GM03348 (cell line): ENCODE data around the gene CYP46A1.
"Not testable (repeated sequence)": the region's sequence is repeated elsewhere in the genome, so short reads cannot be mapped to it uniquely, and the experiment has no call there.

Source experiments
- DNase-seq: peaks from one replicate; pipeline ENCODE4 v3.0.0; 2012; ENCODE audit warnings: low spot score

Gene CYP46A1

DNA sequence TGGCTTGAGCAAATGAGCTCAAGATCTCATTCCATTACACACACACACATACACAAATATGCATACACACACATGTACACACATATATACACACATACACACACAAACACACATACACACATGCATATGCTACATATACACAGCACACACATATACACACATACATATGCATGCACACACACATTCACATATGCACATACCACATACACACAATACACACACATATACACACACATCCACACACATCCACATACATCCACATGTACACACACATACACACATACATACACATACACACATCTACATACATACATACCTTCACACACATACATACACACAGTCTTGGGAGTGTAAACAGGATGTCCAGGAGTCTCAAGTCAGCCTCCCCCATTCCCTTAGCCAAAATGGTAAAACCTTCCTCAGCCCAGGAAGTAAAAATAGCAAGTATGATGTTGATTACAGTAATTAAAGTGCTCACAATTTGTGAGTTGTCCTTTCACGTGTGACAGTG is 26.4 kb upstream of the CYP46A1 start:
- no peak for DNase-seq

DNA sequence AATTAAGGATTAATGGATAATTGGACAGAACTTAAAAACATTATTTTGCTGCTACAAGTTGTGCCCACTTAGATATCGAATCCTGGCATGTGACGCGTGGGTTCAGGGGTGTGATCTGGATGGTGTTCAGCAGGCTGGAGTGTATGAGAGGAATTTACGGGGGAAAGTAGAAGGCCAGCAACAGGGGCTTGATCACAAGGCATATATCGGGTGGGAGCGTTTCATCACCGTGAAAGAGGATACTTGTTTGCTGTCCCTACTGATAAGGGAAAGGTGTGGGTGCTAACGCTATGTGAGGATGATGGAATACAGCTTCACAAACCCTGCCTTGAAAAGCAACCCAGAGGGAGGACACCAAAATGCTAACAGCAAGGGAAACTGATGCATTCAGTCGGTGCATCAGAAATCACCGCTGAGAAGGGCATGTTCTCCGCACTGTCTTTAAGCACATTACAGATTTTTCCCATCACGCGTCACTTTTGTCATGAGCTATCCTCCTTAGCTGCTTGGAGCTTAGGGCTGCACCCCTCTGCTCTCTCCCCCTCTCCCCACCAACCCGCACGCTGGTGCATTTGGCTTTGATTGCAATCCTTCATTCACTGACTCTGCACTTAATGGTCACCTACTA is 25.8 kb upstream of the CYP46A1 start:
- DNase-seq, result no peak

DNA sequence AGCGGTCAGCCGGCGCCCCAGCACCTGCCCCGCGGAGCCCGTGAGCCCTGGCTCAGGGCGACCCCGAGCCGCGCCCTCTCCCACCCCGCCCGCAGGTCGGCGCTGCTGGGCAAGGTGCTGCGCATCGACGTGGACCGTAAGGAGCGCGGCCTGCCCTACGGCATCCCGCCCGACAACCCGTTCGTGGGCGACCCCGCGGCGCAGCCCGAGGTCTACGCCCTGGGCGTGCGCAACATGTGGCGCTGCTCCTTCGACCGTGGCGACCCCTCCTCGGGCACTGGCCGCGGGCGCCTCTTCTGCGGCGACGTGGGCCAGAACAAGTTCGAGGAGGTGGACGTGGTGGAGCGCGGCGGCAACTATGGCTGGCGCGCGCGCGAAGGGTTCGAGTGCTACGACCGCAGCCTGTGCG is 24.8 kb upstream of the CYP46A1 start:
- DNase-seq, result no peak

DNA sequence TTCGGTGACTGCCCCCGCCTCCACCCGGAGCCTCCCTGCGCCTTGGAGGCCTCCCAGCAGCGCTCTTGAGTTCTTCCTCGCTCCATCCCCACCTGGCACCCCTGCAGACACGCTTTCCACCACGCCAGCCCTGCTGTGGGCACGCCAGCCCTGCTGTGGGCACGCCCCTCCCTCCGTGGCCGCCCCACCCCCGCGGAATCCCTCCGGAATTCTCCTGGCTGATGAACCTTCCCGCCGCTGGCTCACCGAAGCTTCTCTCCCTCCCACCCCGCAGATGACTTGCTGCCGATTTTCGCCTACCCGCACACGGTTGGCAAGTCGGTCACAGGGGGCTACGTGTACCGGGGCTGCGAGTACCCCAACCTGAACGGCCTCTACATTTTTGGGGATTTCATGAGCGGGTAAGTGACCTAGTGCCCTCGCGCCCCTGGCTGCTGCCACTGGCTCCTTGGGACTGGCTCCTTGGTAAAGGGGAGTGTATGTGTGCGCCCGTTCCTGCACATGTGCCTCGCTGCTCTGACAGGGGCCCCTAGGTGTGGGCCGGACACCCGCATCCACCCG is 24.0 kb upstream of the CYP46A1 start:
- no peak for DNase-seq

DNA sequence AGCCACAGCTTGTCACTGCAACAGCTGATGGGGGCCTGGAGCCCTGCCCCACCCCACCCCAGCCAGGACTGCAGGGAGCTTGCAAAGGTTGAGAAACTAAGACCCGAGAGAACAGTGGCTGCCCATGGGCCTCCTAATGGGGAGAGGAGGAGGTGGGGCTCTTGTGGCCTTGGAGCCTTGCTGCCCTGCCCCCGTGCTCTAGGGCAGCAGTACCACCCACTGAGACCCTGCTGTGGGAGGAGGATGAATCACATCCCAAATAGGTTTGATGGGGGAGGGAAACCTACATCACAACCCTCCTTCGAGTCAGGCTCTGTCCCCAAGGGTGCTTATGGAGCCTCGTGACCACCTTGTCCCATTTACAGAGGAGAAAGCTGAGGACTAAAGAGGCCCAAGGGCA is 23.3 kb upstream of the CYP46A1 start:
- DNase-seq, result no peak

DNA sequence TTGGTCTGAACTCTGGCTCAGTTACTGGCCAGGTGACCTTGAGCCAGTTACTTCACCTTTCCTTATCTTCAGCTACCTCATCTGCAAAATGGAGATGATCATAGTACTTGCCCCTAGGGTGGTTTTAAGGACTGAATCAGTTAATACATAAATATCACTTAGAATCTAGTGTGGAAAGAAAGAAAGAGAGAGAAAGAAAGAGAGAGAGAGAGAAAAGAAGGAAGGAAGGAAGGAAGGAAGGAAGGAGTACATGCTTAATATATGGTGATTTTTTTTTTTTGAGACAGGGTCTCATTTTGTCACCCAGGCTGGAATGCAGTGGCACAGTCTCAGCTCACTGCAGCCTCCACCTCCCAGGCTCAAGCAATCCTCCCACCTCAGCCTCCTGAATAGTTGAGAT is 22.9 kb upstream of the CYP46A1 start:
- DNase-seq, result not testable (repeated sequence)

DNA sequence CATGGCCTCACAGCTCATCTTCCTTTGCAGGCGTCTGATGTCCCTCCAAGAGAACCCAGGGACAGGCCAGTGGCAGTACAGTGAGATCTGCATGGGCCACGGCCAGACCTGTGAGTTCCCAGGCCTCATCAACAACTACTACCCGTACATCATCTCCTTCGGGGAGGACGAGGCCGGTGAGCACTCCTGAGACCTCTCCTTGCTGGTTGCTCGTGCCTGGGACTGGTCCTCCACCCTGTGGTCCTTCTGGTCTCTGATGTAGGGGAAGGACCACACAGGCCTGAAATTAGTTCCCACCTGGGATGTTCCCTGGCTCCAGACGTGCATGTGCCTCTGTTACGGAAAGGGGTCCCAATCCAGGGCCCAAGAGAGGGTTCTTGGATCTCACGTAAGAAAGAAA is 21.3 kb upstream of the CYP46A1 start:
- no peak for DNase-seq

DNA sequence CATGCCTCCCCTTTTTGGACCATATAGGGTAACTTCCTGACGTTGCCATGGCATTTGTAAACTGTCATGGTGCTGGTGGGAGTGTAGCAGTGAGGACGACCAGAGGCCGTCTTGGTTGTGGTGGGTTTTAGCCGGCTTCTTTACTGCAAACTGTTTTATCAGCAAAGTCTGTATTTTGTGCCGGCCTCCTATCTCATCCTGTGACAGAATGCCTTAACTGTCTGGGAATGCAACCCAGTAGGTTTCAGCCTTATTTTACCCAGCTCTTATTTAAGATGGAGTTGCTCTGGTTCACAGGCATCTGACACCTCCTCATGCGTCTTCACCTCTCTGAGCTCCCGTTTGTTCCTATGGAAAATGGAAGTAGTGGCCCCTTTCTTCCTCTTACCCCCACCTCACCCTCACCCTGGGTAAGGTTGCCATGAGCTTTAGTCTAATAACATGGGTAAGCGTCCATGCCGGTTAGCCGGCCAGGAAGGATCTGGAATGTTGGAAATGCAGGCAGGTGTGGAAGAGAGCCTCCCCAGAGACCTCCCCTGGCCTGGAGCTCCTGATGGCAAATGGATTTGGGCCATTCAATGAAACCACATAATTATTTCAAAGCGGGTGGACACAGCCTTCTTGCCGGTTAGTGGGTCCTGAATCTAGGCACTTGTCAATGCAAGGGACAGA is 20.6 kb upstream of the CYP46A1 start:
- no peak for DNase-seq

DNA sequence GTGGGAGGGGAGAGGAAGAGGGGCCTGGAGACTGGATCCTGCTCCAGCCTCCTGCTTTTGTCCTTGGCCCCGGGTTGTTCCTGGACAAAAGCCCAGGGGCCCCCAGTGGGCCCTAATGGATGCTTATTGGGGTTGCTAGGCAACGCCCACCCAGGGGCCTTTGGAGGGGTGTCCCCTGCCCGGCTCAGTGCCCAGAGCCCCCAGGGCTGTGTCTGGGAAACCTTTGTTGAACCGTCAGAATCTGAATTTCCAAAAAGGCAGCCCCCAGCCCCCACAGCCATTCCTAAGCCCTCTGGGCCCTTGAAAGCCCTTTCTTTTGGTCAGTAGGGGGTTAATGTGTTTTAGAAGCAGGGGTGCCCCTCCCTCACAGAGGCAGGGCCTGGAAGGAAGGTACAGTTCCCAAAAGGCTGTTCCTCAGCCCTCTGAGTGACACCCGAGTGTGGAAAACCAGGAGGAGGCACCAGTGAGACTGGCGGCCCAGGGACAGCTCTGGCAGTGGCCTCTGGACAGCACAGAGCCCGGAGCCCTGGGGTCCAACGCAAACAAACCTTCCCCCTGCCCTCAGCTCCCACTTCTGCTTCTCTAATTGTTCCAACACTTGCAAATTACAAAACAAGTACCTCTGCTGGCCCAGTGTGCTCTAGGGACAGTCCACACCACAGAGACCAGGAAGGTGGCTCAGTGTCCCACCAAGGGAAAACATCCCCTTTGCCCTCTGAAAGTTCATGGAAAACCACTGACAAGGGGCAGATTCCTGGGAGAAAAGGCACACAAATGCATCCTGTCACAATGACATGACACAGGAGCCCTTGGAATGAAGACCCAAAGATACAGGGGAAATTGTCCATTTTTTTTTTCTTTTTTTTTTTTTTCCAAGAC is 19.8 kb upstream of the CYP46A1 start:
- no peak for DNase-seq

DNA sequence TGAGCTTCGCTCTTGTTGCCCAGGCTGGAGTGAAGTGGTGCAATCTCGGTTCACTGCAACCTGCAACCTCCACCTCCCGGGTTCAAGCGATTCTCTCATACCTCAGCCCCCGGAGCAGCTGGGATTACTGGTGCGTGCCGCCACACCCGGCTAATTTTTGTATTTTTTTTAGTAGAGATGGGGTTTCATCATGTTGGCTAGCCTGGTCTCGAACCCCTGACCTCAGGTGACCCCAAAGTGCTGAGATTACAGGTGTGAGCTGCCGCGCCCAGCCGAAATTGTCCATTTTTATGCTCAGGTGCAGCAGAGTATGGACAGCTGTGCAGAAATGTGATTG is 19.2 kb upstream of the CYP46A1 start:
- no peak for DNase-seq

DNA sequence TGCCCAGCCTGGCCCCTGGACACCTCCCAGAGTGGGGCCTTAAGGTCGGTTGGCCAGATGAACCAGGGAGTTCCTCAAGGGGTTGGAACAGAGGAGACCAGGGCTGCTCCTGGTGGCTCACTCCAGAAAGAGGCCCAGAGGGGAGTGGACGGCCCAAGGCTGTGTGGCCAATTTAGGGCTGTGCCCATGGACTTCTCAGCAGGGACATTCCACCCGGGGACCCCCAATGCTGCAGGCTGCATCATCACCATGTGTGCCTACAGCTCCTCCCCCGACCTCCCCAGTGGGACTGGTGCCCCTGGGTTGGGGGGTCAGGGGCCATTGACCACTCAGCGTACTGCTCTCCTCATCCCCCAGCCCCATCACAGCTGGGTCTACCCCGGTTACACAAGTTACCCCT is 17.6 kb upstream of the CYP46A1 start:
- no peak for DNase-seq

DNA sequence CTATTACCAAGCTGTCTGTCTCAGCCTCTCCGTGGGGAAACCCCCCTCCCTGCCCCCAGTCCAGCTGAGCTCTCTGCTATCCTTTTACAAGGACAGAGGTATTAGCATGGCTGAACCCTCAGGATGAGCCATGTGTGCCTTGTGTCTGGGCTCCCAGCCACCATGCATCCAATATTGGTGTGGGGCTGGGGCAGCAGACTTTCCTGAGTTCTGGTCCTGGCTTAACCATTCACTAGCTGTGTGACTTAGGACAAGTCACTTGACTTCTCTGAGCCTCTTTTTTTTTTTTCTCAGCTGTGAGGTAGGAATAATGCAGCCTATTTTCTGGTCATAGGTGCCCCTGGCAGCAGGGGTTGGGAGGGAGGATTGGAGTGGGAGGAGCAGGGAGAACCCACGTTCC is 17.1 kb upstream of the CYP46A1 start:
- DNase-seq, result no peak

DNA sequence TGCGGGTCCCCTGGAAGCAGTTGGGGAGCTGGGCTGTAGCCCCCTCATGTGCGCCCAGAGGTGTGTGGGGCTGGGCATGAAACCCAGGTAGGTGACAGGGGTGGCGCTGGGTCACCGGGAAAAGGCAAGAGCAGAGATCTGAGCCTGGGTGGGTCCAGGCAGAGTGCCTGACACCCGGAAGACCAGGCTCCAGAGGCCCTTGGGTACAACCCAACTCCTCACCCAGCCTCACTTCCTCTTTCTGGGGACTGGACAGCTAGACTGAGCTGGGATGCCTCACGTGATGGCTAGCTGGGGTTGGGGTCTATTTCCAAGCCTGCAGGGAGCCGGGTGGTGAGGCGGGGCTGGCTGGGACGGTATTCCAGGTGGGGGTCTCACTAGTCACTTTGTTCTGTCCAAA is 16.3 kb upstream of the CYP46A1 start:
- DNase-seq, result no peak

DNA sequence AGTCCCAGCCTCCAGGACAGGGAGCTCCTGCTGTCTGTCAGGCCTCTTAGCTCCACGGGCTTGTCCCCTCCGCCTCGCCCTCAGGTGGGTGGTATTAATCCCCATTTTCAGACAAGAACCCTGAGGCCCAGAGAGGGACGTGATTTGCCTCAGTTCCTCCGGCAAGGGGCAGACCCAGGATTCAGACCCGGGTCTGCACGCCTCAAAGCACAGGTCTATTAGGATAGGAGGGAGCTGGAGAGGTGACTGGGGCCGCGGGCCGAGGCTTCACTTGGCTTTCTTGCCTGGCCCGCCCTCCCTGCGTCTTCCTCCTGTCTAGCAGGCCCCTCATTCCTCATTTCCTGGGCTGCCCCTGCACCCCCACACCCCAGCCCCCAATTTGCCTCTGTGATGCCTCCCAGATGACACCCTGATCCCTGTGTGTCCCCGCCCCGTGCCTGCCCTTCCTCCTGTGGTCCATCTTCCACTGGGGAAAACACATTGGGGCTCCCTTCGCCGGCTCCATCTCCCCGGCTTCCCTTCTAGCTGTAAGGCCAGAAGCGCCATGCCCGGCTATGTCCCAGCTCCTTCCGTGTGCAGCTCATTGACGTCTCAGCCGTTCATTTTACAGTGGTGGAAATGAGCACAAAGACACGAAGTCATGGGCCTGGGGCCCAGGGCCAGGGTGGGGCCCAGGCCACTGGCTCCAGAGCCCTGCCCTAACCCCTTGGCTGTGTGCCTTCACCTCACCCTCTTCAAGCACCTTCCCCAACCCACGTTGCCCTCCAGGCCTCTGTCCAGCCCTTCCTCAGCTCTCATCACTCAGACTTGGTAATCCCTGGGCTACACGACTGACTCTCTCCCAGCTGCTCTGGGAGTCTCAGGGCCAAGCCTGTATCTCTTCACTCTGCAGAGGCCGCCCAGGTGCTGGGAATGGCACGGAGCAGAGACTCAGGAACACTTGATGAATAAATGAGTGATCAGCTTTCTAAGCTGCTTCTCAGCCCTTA is 15.5 kb upstream of the CYP46A1 start:
- DNase-seq, result no peak

DNA sequence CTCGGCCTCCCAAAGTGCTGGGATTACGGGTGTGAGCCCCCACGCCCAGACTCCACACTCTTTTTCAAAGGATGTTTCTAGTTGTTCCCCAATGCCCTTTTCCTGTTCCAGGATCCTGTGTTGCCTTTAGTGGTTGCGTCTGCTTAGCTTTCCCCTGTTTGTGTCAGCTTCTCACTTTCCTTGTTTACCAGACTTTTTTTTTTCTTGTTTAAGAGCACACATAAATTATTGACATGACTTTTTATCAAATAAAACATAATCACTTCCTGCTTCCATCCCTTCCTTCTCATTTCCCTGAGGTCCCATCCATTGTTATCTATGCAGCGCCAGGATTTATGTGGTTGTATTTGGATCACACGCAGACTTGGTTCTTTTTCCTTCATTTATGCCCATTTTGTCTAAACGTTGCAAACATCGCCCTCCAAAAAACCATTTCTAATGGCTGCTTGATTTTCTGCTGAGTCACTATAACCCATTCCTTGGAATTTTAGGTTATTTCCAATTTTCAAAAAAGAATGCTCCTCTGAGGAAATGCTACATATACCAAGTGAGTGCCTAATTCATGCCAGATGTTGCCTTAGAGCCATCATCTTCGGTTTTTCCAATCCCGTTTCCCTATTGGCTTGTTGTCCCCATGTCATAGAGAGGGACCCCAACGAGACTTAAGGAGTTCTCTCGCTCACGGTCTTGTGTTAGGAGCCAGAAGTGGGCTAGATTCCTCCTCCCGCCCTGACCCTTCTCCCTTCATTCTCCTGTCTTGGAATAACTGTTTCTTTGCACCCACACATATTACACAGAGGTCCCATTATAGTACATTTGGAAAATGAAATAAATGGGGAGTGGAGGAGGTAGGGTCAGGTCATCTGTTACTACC is 13.5 kb upstream of the CYP46A1 start:
- peak; percentile 31 for DNase-seq

DNA sequence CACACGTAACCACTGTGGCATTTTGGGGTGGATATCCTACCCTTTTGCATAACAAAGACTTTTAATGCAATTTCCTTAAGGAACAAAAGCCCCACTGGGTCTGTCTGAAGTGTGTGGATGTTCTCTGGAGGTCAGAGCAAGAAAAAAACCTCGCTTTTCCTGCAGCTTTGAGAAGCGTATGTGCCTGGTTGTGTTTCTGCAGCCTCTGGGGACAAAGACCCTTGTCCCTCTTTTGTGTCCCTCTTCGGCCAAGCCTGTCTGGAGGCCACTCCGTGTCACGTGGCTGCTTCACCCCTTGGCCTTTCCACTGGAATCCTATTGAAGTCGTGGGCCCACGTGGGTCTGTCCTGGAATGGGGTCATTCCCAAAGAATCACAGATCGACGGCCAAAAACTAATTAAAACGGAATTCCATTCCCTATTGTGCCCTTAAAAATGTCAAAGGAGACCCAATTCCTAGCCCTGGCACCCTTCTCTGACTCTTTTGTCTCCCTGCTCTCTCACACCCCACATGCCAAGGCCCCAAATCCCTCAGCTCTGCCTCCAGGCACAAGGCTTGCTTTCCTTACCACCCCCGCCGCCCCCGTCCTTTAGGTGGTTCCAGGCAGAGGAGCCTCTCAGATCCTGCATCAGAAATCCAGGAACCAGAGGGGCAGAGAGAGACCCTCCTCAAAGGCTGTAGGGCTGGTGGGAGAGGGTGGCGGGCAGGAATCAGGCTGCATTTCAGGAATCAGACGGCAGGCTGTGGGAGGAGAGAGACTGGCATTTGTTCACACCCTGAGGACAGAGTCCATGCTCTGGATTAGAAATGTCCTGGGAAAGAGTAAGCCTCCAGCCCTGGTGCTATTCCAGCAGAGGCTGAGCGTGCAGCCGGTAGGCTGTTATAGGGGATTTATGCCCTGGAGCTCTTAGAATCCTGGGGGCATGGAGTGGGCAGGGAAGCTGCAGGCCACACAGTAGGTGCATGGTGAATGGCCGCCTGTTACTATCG is 12.6 kb upstream of the CYP46A1 start:
- DNase-seq, result no peak

DNA sequence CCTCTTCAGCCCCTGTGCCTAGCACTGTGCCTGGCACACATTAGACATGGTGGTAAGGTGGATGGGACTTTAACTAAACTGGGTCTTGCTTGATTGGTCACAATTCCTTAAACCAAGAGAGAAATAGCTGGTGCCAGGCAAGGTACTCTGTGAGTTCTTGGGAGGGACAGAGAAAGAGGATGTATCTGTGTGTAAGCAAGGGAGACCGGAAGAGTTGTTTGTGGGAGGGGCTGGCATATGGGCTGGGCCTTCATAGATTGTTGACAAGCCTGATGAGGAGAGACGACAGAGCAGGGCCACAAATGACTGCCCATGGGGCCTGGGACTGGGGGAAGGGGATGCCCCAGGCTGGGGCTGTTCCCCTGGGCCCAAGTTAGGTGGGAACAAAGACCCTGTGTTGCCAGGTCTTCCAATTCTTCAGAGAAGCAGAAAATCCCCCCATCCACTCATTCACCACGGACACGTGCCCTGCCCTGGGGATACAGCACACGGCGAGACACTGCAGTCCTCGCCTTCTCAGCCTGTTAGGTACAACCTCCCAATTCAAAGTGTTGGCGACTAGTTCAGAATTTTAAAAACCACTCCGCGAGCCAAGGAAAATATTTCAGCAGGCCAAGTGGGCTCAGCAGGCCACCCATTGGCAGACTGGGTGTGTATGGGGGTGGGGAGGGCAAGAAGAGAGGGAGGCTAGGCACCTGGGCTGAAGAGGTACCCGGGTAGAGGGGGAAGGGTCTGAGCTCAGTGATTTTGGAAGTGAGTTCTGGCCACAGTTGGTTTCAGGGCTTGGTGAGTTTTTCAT is 11.4 kb upstream of the CYP46A1 start:
- no peak for DNase-seq

DNA sequence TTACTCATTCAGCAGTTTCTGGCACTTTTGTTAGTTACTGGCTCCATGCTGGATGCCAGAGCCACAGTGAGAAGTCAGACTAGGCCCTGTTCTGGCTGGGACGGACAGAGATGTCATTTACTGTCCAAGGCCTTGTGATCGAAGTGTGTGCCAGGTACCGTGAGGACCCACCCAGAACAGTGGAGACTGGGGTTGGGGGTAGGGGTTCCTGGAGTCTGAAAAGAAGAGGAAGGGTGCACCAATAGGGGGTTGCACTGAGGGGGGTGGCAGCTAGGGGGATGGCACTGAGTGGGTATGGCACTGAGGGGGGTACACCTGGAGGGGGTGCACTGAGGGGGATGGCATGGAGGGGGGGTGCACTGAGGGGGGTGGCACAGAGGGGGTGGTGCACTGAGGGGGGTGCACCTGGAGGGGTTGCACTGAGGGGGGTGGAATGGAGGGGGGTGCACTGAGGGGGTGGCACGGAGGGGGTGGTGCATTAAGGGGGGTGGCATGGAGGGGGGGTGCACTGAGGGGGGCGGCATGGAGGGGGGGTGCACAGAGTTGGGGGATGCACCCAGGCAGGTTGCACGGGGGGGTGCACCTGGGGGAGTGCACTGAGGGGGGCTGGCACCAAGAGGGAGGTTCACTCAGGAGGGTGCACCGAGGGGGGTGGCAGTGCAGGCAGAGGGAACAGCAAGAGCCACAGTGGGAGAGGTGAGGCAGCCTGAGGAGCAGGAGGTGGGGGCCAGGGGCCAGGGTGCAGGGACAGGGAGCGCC is 10.6 kb upstream of the CYP46A1 start:
- DNase-seq, result no peak
